Measurements from ENCODE around the gene GABBR2. TPM values are rescaled to one million over a fixed set of nuclear protein-coding genes. Genes with fewer than 3 reads are reported as not detected.

Gene GABBR2
- total and polyA plus RNA-seq, 2 of the 8 experiments (the other 6 are each of a cell fraction or from before 2014, with no cell fraction given) = 0.50 to 1.2 TPM

DNA sequence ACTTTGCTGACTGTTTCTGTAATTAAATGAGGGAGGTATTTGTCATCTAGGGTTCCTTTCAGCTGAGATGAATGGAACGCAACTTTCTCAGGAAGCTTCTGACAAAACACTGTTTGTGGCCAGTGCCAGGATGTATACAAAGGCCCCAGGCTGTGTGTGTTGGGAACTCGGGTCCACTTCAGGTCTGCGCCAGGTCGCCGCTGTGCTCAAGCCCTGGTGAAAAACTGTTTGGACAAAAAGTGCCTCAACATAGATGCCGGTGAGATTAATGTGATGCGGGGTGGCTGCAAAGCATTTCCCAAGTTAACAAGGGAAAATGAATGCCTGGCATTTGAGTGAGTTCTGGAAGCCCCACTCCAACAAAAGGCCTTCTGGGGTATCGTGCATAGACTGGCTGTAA, 156.4 kb downstream of the GABBR2 start (continued):
- TF ChIP-seq, protein P1, sequence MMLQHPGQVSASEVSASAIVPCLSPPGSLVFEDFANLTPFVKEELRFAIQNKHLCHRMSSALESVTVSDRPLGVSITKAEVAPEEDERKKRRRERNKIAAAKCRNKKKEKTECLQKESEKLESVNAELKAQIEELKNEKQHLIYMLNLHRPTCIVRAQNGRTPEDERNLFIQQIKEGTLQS (IDR thresholded peaks at IDR 0.05; ENCODE audit: insufficient read depth, low read depth, low read length) = no peak
- TF ChIP-seq MAX (IDR thresholded peaks at IDR 0.05) = no peak
- TF ChIP-seq SP1 (IDR thresholded peaks at IDR 0.05; ENCODE audit: low read depth, low read length) = no peak

All from H1 (cell line).